Measurements from ENCODE around the gene RRP1B.

The RRP1B gene

GRCh38 chr21:43619344-43619743 lies 40.0 kb upstream of the RRP1B start:
- H3K4me3 ChIP-seq (ENCODE audit: low read length), result no peak overlapping the region
- TF ChIP-seq CTCF (conservative IDR thresholded peaks at IDR 0.05; ENCODE audit: low read depth, low read length), result no peak
- no peak for DNase-seq (ENCODE audit: low read depth)

- DNase-seq (ENCODE audit: low read depth), result no peak
- no peak overlapping the region for H3K4me3 ChIP-seq (ENCODE audit: low read length)
- TF ChIP-seq CTCF (conservative IDR thresholded peaks at IDR 0.05; ENCODE audit: low read depth, low read length), result no peak
Observed at GRCh38 chr21:43619856-43620255, 39.5 kb upstream of the RRP1B start.

GRCh38 chr21:43622796-43623195 lies 36.6 kb upstream of the RRP1B start:
- no peak for TF ChIP-seq CTCF (conservative IDR thresholded peaks at IDR 0.05; ENCODE audit: low read depth, low read length)
- H3K4me3 ChIP-seq (ENCODE audit: low read length), result no peak overlapping the region
- DNase-seq (ENCODE audit: low read depth), result no peak

DNA sequence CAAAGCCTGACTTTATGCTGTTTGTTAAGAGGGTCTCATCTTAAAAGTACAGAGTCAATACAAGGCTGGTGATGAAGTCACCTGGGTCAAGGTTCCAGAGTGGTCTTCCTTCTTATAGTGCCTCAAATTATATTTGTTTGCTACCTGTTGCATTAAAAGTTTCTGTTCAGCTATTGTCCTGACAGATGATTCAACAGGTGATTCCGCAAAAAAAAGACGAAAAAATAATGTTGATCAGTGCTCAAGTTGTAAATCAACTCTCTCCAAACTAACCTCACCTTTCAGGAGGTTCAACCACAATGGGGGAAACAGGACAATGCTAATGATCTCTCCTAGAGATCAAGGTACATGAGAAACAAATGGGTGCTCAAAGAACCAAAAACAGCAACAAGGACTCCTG lies 35.8 kb upstream of the RRP1B start:
- TF ChIP-seq CTCF (conservative IDR thresholded peaks at IDR 0.05; ENCODE audit: low read depth, low read length), result no peak
- no peak for DNase-seq (ENCODE audit: low read depth)
- H3K4me3 ChIP-seq (ENCODE audit: low read length), result no peak overlapping the region

DNA sequence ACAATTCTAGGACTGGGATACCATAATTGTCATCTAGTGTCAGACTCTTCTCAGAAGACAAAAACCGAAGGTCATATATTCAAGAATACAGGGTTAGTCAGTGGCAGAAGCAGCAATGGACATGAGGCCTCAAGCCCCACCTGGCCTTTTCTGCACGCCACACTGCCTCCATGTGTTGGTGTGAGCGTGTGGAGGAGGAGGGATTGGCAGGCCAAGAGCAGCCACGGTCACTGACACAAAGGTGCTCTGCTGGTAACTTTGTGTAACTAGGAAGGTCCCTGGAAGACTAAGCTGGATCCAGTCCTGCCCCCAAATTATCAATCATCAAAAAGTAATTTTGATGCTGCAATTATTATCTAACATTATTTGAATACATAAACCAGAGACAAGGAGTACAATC lies 35.0 kb upstream of the RRP1B start:
- TF ChIP-seq CTCF (conservative IDR thresholded peaks at IDR 0.05; ENCODE audit: low read depth, low read length), result no peak
- no peak for DNase-seq (ENCODE audit: low read depth)
- H3K4me3 ChIP-seq (ENCODE audit: low read length), result no peak overlapping the region

GRCh38 chr21:43626390-43626789 lies 33.0 kb upstream of the RRP1B start:
- no peak for TF ChIP-seq CTCF (conservative IDR thresholded peaks at IDR 0.05; ENCODE audit: low read depth, low read length)
- H3K4me3 ChIP-seq (ENCODE audit: low read length), result no peak overlapping the region
- DNase-seq (ENCODE audit: low read depth), result peak; percentile 32

DNA sequence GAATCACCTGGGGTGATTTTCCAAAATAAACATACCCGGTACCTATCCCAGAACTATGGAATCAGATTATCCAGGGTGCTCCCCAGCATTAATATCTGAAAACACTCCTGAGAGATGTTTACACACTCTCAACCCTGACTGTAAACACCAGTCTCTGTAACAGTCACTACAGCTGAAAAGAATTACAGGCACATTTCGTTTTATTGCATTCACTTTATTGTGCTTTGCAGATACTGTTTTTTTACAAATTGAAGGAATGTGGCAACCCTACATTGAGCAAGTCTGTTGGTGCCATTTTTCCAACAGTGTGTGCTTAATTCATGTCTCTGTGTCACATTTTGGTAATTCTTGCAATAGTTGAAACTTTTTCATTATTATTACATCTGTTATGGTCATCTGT lies 31.8 kb upstream of the RRP1B start:
- no peak for DNase-seq (ENCODE audit: low read depth)
- H3K4me3 ChIP-seq (ENCODE audit: low read length), result no peak overlapping the region
- no peak for TF ChIP-seq CTCF (conservative IDR thresholded peaks at IDR 0.05; ENCODE audit: low read depth, low read length)

All from retinal pigment epithelial cell (primary cell).